SK-N-SH (cell line): ENCODE measurements around the gene HSCB.

ENCODE experiments used
- CTCF ChIP-seq: fragments of 200-600 bp; sonication (generic); IDR thresholded peaks from 2 replicates; pipeline ENCODE4 v1.6.1; 2017; ENCODE audit warnings: antibody characterized with exemption, mild to moderate bottlenecking, moderate library complexity
- EP300 ChIP-seq, 2 experiments: IDR thresholded peaks; 2 replicates each; pipeline versions ENCODE4 v1.4.0 to v1.6.1; 2012; ENCODE audit warnings: borderline replicate concordance in 1 of 2, low read depth in 1 of 2, low read length in 1 of 2
- EZH2phosphoT487 ChIP-seq: fragments of 200-600 bp; sonication (generic); IDR thresholded peaks from 2 replicates; pipeline ENCODE4 v1.6.1; 2017; ENCODE audit warnings: low read depth, mixed run types, mild to moderate bottlenecking, antibody characterized with exemption, moderate library complexity, borderline replicate concordance
- FOSL2 ChIP-seq: IDR thresholded peaks from 2 replicates; pipeline ENCODE4 v1.4.0; 2012; ENCODE audit warnings: low read depth, mild to moderate bottlenecking, moderate library complexity, borderline replicate concordance
- MEF2A ChIP-seq: IDR thresholded peaks from 2 replicates; pipeline ENCODE4 v1.4.0; 2012; ENCODE audit warnings: low read depth, borderline replicate concordance
- REST ChIP-seq: IDR thresholded peaks from 2 replicates; pipeline ENCODE4 v1.6.1; 2012; ENCODE audit warnings: mild to moderate bottlenecking, low read depth, low read length, moderate library complexity
- SMC3 ChIP-seq: IDR thresholded peaks from 2 replicates; pipeline ENCODE4 v1.6.1; 2012; ENCODE audit warnings: low read depth, low read length, improper control_type of control experiment
- TAF1 ChIP-seq: IDR thresholded peaks from 2 replicates; pipeline ENCODE4 v1.6.1; 2012; ENCODE audit warnings: low read depth, mild to moderate bottlenecking, low read length, moderate library complexity, borderline replicate concordance
- TCF12 ChIP-seq: IDR thresholded peaks from 2 replicates; pipeline ENCODE4 v1.4.0; 2012
- YY1 ChIP-seq: IDR thresholded peaks from 2 replicates; pipeline ENCODE4 v1.4.0; 2012; ENCODE audit warnings: low read depth, mild to moderate bottlenecking
- TF ChIP-seq, protein P1 (sequence below): IDR thresholded peaks from 2 replicates; pipeline ENCODE4 v1.4.0; 2012; ENCODE audit warnings: low read depth

- TF ChIP-seq CTCF (no peak), FOSL2 (no peak), REST (no peak), TCF12 (0 out of 2 replicates have a peak, but pooled peaks have one; percentile 40), MEF2A (peak; percentile 68), TAF1 (no peak), SMC3 (no peak), EZH2phosphoT487 (no peak), EP300 (IDR thresholded peaks at IDR 0.05; ENCODE audit: borderline replicate concordance in 1 of 2, low read depth in 1 of 2, low read length in 1 of 2) (no peak), YY1 (no peak)
- TF ChIP-seq, protein P1, sequence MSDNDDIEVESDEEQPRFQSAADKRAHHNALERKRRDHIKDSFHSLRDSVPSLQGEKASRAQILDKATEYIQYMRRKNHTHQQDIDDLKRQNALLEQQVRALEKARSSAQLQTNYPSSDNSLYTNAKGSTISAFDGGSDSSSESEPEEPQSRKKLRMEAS: no peak
These were observed 8.6 kb downstream of the HSCB start for GRCh38 chr22:28750471-28750881.
